Osteoblast (primary cell): ENCODE results near the gene LCOR. TPM values are rescaled to one million over a fixed set of nuclear protein-coding genes. Genes with fewer than 3 reads are reported as not detected.
"Not testable (repeated sequence)": the region's sequence is repeated elsewhere in the genome, so short reads cannot be mapped to it uniquely, and the experiment has no call there.

ENCODE experiments used
- DNase-seq: peaks from one replicate; pipeline ENCODE4 v3.0.0; 2011; ENCODE audit warnings: low spot score, mixed read lengths; ENCODE audit not compliant: insufficient read length; ENCODE audit errors: missing footprints
- H2AFZ ChIP-seq: 2 replicates; pipeline ENCODE4 v1.6.0; 2011; ENCODE audit warnings: mild to moderate bottlenecking, low read length
- H3K27ac ChIP-seq: 2 replicates; pipeline ENCODE4 v1.5.1; 2011; ENCODE audit warnings: mild to moderate bottlenecking, low read depth, low read length, moderate library complexity
- H3K27me3 ChIP-seq: 2 replicates; pipeline ENCODE4 v1.6.0; 2012; ENCODE audit warnings: mild to moderate bottlenecking, control low read depth, inconsistent platforms, low read length, moderate library complexity; ENCODE audit not compliant: insufficient read depth
- H3K36me3 ChIP-seq: 2 replicates; pipeline ENCODE4 v1.5.1; 2011; ENCODE audit warnings: mild to moderate bottlenecking, low read length, control low read depth, moderate library complexity; ENCODE audit not compliant: insufficient read depth
- H3K4me1 ChIP-seq: 2 replicates; pipeline ENCODE4 v1.5.1; 2011; ENCODE audit warnings: mild to moderate bottlenecking, low read length, control low read depth, moderate library complexity; ENCODE audit not compliant: insufficient read depth
- H3K4me2 ChIP-seq: 2 replicates; pipeline ENCODE4 v1.6.0; 2011; ENCODE audit warnings: mild to moderate bottlenecking, low read length; ENCODE audit not compliant: insufficient read depth
- H3K4me3 ChIP-seq: fragments of 200-600 bp; sonication (generic); 3 replicates; pipeline ENCODE4 v1.5.1; 2012; ENCODE audit warnings: mild to moderate bottlenecking, low read length, inconsistent platforms; ENCODE audit not compliant: insufficient read depth
- H3K79me2 ChIP-seq: 2 replicates; pipeline ENCODE4 v1.6.0; 2012; ENCODE audit warnings: mild to moderate bottlenecking, low read length, control low read depth, inconsistent platforms; ENCODE audit not compliant: insufficient read depth
- H3K9me3 ChIP-seq: 2 replicates; pipeline ENCODE4 v1.5.1; 2011; ENCODE audit warnings: low read depth, low read length, control low read depth
- H4K20me1 ChIP-seq: 2 replicates; pipeline ENCODE4 v1.6.0; 2012; ENCODE audit warnings: mild to moderate bottlenecking, low read length, control low read depth; ENCODE audit not compliant: insufficient read depth
- CTCF ChIP-seq: IDR thresholded peaks from 2 replicates; pipeline ENCODE4 v1.5.1; 2011; ENCODE audit warnings: mild to moderate bottlenecking, low read depth, low read length, moderate library complexity; ENCODE audit errors: extremely low read depth
- total RNA-seq: library from RNA; depleted of rRNA; stranded (reverse); fragments of >200 nt; gene quantifications from 2 replicates; pipeline ENCODE4 v1.2.3, GENCODE V29; 2012

The LCOR gene
- total RNA-seq, 1 donor, result 19.2 TPM

- Histone ChIP-seq H3K79me2 (peaks cover 68% of the 10 kb centered on the region), H3K27me3 (no peaks in the 10 kb centered on the region)
Observed at GRCh38 chr10:96930469-96930868, 98.4 kb downstream of the LCOR start.

GRCh38 chr10:96935148-96935547 lies 103.0 kb downstream of the LCOR start:
- no peak for DNase-seq
- Histone ChIP-seq H3K79me2 (peaks cover 41% of the 10 kb centered on the region), H3K27me3 (no peaks in the 10 kb centered on the region), H3K4me2 (no peak overlapping the region), H3K4me1 (no peaks in the 10 kb centered on the region), H4K20me1 (peaks cover 5% of the 10 kb centered on the region), H3K27ac (no peak overlapping the region), H3K4me3 (no peak overlapping the region), H2AFZ (no peak overlapping the region), H3K36me3 (no peaks in the 10 kb centered on the region), H3K9me3 (no peaks in the 10 kb centered on the region)
- no peak for TF ChIP-seq CTCF

More at GRCh38 chr10:96930469-96930868, 98.4 kb downstream of the LCOR start:
- peaks cover 17% of the 10 kb centered on the region for H4K20me1 ChIP-seq
- no peaks in the 10 kb centered on the region for H3K9me3 ChIP-seq
- H2AFZ ChIP-seq, result no peak overlapping the region
- H3K4me2 ChIP-seq, result no peak overlapping the region
- H3K36me3 ChIP-seq, result peaks cover 4% of the 10 kb centered on the region
- no peak for DNase-seq
- no peak overlapping the region for H3K27ac ChIP-seq
- no peaks in the 10 kb centered on the region for H3K4me1 ChIP-seq
- H3K4me3 ChIP-seq, result no peak overlapping the region
- no peak for TF ChIP-seq CTCF

- no peaks in the 10 kb centered on the region for H3K9me3 ChIP-seq
- DNase-seq, result no peak
- H3K79me2 ChIP-seq, result peaks cover 36% of the 10 kb centered on the region
- no peaks in the 10 kb centered on the region for H3K36me3 ChIP-seq
- H3K27ac ChIP-seq, result no peak overlapping the region
- H3K27me3 ChIP-seq, result no peaks in the 10 kb centered on the region
- H3K4me1 ChIP-seq, result no peaks in the 10 kb centered on the region
- no peak overlapping the region for H3K4me2 ChIP-seq
- TF ChIP-seq CTCF, result no peak
- H2AFZ ChIP-seq, result no peak overlapping the region
- no peaks in the 10 kb centered on the region for H4K20me1 ChIP-seq
- H3K4me3 ChIP-seq, result no peak overlapping the region
Observed at GRCh38 chr10:96935810-96936209, 103.7 kb downstream of the LCOR start.

- H3K27ac ChIP-seq, H3K9me3 ChIP-seq, H3K4me1 ChIP-seq, H3K4me3 ChIP-seq, H3K4me2 ChIP-seq, H4K20me1 ChIP-seq, H2AFZ ChIP-seq, H3K27me3 ChIP-seq, DNase-seq, H3K36me3 ChIP-seq: not testable (repeated sequence)
- peaks cover 16% of the 10 kb centered on the region for H3K79me2 ChIP-seq
Observed at GRCh38 chr10:96943161-96943560, 111.1 kb downstream of the LCOR start.

- TF ChIP-seq CTCF, result no peak
- H3K9me3 ChIP-seq, result no peaks in the 10 kb centered on the region
Observed at GRCh38 chr10:96947036-96947435, 114.9 kb downstream of the LCOR start.

More at GRCh38 chr10:96947036-96947435, 114.9 kb downstream of the LCOR start:
- no peak for DNase-seq
- no peaks in the 10 kb centered on the region for H3K4me1 ChIP-seq
- peaks cover 4% of the 10 kb centered on the region for H4K20me1 ChIP-seq
- no peak overlapping the region for H2AFZ ChIP-seq
- no peak overlapping the region for H3K4me3 ChIP-seq
- no peak overlapping the region for H3K27ac ChIP-seq
- H3K27me3 ChIP-seq, result no peaks in the 10 kb centered on the region
- H3K4me2 ChIP-seq, result no peak overlapping the region
- H3K36me3 ChIP-seq, result peaks cover 8% of the 10 kb centered on the region
- peaks cover 12% of the 10 kb centered on the region for H3K79me2 ChIP-seq
